Cardiac septum (tissue), 1 donor: Measurements from ENCODE around the gene LRP6. TPM values are rescaled to one million over a fixed set of nuclear protein-coding genes. Genes with fewer than 3 reads are reported as not detected.
"Not testable (repeated sequence)": the region's sequence is repeated elsewhere in the genome, so short reads cannot be mapped to it uniquely, and the experiment has no call there.

Experiments used
- DNase-seq: peaks from one replicate; pipeline ENCODE4 v3.0.0-alpha.2; 2020; ENCODE audit warnings: low spot score
- intact Hi-C: fragments of 100-400 bp; cut with DNase I; formaldehyde crosslinking; loops from one replicate; pipeline ENCODE4 v1.14.0; 2022
- total RNA-seq: library from RNA; stranded (reverse); fragmentation: NEBNext Ultra II Directional; extraction: Animal tissue kit (Norgen Biotek cat#: 25700); gene quantifications from one replicate; pipeline ENCODE4 v1.2.1, GENCODE V29; 2021
- donor health status: DM: no; HTN: no; CAD: no.

LRP6 gene
- total RNA-seq, 1 donor from 2014 or later = 27.4 TPM

DNA sequence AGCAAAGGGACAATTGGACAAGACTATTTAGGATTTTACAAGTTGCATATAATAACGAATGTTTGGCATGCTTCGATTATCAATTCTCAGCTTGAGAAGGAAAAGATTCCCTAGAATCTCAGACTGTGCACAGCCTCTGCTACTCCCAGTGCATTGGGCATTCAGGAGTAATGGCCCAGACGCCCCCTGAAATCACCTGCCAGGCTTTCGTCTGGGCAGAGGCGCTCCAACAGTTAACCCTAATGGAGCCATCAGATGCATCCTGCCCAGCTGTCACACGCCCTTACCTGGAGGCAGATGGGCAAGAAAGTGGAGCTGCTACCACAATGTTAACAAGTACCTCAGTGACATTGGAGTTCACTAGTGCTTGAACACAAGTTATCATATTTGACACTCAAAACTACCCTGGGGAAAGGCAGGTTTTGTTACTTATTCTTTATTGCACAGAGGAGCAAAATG lies 927 bp upstream of the LRP6 start:
- DNase-seq = no peak
- intact Hi-C loops = no loop called here

DNA sequence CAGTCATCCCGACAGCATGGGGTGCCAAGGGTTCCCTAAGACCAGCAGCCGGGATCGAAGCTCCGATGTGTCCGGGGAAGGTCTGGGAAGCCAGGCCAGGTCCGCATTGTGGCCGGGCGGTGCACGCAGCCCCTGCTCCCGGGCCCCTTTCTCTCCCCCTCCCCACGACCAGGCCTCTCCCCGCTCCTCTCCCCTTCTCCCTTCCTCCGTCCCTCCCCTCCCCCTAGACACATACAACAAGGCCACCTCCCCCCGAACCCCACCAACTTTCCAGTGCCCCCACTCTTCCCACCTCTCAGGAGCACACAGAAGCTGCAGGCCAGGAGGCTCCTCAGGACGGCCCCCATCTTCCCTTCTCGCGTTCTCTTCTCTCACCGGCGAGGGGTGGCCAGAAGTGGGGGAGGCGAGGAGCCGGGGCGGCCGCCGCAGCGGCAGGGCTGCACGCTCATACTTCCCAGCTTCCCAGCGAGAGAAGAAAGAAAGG lies 413 bp downstream of the LRP6 start:
- intact Hi-C loops = no loop called here
- no peak for DNase-seq

DNA sequence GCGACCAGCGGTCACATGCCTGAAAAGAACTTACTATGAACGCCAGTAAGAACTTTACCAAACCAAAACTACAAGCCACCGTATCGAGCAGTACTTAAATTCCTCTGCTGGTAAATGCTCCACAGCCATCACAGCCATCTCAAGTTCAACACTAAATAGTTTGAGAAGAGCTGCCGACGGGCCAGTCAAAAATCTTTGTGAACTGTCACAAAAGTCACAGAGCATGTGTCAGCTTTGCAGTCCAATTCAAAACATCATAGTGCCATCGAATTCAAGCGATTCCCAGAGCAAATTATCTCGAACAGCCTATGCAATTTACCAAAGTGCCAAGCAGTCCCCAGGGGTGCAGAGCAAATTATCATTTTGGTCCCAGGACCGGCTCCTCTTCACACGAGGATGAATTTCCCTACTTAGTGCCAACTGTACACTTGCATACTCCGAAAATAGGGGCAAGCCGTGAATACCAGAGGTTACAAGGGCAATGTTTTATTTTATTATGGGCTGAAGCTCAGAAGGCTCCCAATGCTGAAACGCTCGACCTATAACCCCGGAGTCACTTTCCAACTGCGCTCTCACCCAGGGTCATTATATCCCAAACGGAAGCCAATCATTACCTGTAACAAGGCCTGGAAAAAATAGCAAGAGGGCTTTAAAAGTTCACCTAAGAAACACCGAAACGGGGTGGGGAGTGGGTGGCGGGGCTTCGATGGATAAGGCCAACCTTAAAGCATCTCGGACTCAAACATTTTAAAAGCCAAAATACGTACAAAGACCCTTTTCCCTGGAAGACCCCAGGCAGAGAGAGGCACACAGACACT lies 1.1 kb downstream of the LRP6 start:
- intact Hi-C loops = no loop called here
- DNase-seq = no peak

- intact Hi-C loops = no loop called here
- no peak for DNase-seq
These were observed 1.8 kb downstream of the LRP6 start for GRCh38 chr12:12265035-12265434.

- intact Hi-C loops = no loop called here
- no peak for DNase-seq
These were observed 2.9 kb downstream of the LRP6 start for GRCh38 chr12:12263909-12264308.

GRCh38 chr12:12256291-12256757 lies 10.5 kb downstream of the LRP6 start:
- intact Hi-C loops, DNase-seq: not testable (repeated sequence)

DNA sequence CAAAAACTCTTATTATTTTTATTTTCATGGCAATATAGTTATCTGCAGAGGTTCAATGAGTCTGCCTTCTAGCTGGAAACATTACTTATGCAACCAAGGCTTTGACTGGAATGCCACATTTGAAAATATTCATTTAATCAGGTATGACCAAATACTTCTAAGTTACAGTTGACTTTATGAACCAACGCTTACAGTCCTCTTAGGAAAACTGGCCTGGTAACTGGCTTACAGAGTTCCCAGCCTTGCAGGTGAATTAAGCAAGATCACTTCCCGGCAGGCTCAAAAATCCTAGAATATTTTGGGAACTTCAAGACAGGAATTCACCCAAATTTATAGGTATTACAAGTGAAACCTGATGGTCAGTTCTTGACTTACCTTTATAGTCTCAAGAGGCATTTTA lies 12.3 kb downstream of the LRP6 start:
- DNase-seq = no peak
- intact Hi-C loops = no loop called here

GRCh38 chr12:12249216-12250050 lies 17.4 kb downstream of the LRP6 start:
- DNase-seq = no peak

DNA sequence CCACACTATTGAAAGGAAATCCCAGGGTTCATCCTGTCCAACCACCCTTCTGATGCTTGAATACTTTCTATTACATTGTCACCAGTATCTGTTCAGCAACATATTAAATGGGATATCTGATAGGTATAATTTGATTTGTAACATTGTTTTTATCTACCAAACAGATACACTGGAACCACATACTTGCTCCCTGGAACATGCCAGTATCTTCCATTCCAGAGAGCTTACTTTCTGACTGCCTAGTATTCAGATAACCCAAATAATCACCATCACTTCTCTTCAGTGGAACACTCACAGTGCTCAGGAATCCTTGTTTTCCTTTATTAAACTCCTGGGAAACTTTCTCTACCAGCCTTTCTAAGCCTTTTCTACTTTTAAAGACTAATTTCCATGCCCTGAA lies 19.3 kb downstream of the LRP6 start:
- DNase-seq = no peak
- intact Hi-C loops = no loop called here

More at GRCh38 chr12:12249216-12250050, 17.4 kb downstream of the LRP6 start:
- intact Hi-C loops = no loop called here

DNA sequence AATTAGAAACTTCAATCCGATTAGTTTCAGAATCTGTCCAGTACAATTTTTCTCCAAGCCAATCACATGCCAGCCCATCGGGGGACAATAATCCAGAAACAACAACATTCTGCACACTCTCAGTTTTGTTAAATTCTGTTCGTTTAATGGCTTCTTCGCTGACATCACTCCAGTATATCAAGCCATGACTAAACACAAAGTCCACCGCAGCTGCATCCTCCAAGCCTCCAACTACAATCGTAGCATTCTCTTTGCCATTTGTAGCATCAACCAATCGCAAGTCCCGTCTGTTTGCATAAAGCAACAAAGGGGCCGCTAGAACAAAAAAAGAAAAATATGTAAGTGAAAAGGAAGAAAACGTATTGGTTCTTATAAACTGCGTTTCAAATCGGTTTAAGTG lies 22.5 kb downstream of the LRP6 start:
- no peak for DNase-seq
- intact Hi-C loops = no loop called here

GRCh38 chr12:12240662-12241340 lies 26.0 kb downstream of the LRP6 start:
- no peak for DNase-seq

GRCh38 chr12:12239127-12239526 lies 27.7 kb downstream of the LRP6 start:
- DNase-seq = no peak
- intact Hi-C loops = no loop called here

More at GRCh38 chr12:12240662-12241340, 26.0 kb downstream of the LRP6 start:
- intact Hi-C loops = no loop called here

GRCh38 chr12:12238605-12239004 lies 28.2 kb downstream of the LRP6 start:
- DNase-seq = no peak
- intact Hi-C loops = no loop called here

DNA sequence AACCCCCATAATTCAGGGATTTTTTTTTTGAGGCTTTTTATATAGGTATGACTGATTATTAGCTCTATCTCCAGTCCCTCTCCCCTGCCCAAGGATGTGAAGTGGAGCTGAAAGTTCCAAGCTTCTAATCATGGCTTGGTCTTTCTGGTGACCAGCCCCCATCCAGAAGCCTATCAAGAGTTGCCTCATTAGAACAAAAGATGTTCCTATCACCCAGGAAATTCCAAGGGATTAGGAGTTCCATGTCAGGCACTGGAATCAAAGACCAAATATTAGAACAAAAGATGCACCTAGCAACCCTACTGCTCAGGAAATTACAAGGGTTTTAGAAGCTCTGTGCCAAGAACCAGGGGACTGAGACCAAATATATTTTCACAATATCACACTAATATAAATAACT lies 29.9 kb downstream of the LRP6 start:
- intact Hi-C loops = no loop called here
- no peak for DNase-seq

DNA sequence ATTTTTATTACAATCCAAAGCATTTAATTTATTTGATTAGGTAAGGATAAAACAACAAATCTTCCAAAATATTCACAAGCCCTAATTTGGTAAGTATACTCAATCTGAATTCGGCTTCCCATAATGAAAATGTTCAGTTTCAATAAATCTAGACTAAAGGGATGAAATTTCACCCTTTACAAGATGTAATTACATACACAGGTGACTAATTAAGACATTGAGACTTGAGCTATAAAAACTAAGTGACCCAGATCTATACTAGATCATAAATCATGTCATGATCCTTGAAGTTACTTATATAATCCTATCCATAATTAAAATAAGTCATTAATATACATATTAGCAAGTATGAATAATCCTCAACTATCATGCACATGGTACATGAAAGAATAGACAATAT lies 36.6 kb downstream of the LRP6 start:
- no peak for DNase-seq
- intact Hi-C loops = no loop called here

GRCh38 chr12:12229556-12230092 lies 37.2 kb downstream of the LRP6 start:
- DNase-seq = no peak
- intact Hi-C loops = no loop called here

DNA sequence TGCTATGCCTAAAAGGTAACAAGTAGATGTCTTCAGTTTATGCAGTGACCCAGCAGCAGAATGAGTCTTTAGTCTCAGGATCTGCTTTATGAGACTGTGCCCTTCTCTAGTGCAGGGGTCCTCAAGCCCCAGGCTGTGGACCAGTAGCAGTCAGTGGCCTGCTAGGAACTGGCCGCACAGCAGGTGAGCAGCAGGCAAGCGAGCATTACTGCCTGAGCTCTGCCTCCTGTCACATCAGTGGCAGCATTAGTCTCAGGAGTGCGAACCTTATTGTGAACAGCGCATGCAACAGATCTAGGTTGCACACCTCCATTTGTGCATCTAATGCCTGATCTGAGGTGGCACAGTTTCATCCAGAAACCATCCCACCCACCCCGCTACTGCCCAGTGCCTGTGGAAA lies 38.4 kb downstream of the LRP6 start:
- DNase-seq = no peak
- intact Hi-C loops = no loop called here

DNA sequence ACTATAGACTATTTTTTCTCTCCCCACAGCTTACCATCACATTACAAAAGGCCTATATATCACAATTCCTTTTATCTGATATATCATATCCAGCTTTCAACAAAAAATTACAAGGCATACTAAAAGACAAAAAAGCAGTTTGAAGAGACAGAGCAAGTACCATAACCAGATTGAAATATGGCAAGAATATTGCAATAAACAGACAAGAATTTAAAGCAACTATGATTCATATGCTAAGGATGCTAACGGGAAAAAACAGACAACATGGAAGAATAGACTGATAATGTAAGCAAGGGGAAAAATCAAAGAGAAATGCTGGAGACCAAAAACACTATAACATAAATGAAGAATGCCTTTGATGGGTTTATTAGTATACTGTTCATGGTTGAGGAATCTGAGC lies 40.7 kb downstream of the LRP6 start:
- no peak for DNase-seq
- intact Hi-C loops = no loop called here

DNA sequence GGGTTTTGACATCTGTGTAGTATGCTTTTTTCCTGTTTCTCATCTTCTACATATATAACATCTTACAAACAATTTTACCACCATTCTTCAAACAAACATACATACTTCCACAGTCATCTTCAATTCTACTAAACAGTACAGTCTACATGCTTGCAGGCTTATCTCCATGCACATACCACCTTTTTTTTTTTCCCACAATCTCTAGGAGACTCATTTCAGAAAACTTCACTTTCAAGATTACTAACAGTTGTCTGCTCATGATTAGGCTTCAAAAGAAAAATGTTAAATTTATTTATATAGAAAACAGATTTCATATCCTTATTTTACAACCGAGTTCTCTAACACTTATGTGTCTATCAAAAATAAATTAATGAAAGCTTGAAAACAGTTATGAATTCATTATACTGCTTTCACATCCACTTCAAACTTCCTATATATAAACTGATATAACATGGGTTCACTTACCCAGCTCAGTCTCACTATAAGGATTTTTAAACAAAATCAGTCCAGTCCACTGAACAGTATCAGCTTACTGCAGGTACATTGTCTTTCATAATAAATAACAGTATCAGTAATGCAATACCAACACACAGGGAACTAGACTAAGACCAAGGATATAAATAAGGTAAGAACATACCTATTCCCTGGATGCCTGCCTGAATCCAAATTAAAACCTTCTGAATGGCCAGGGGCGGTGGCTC lies 42.5 kb downstream of the LRP6 start:
- DNase-seq = no peak
- intact Hi-C loops = no loop called here
